K562 (cell line): ENCODE data around the gene MARCHF3. TPM values are rescaled to one million over a fixed set of nuclear protein-coding genes. Genes with fewer than 3 reads are reported as not detected.

ENCODE experiments used
- ARHGAP35 ChIP-seq: fragments of 450-650 bp; IDR thresholded peaks from 2 replicates; pipeline ENCODE4 v1.6.1; 2018; ENCODE audit not compliant: partially characterized antibody
- ARID3B ChIP-seq: fragments of 250-450 bp; sonication (Bioruptor Pico); IDR thresholded peaks from 2 replicates; pipeline ENCODE4 v1.4.0; 2020; ENCODE audit warnings: borderline replicate concordance
- ATF4 ChIP-seq: fragments of 450-650 bp; formaldehyde crosslinking; IDR thresholded peaks from 2 replicates; pipeline ENCODE4 v1.4.0; 2022; ENCODE audit warnings: mild to moderate bottlenecking, moderate library complexity
- FIP1L1 ChIP-seq: fragments of 200-400 bp; formaldehyde crosslinking; IDR thresholded peaks from 2 replicates; pipeline ENCODE4 v1.6.1; 2018; ENCODE audit warnings: mild to moderate bottlenecking, low read depth, low read length; ENCODE audit not compliant: poor library complexity, severe bottlenecking
- GABPB2 ChIP-seq: fragments of 250-450 bp; sonication (Bioruptor Pico); conservative IDR thresholded peaks from 2 replicates; pipeline ENCODE4 v1.5.1; 2021; ENCODE audit warnings: mild to moderate bottlenecking
- KLF6 ChIP-seq: fragments of 250-450 bp; sonication (Bioruptor Pico); IDR thresholded peaks from 2 replicates; pipeline ENCODE4 v1.4.0; 2020; ENCODE audit warnings: mild to moderate bottlenecking, moderate library complexity, borderline replicate concordance
- MED1 ChIP-seq: sonication (generic); formaldehyde crosslinking; IDR thresholded peaks from 2 replicates; pipeline ENCODE4 v1.8.1; 2023; ENCODE audit warnings: missing genetic modification reagents, borderline replicate concordance
- MIER1 ChIP-seq: fragments of 450-650 bp; IDR thresholded peaks from 2 replicates; pipeline ENCODE4 v1.6.1; 2016; ENCODE audit warnings: antibody characterized with exemption, mild to moderate bottlenecking, low read depth
- NCOA4 ChIP-seq: fragments of 450-650 bp; IDR thresholded peaks from 2 replicates; pipeline ENCODE4 v1.6.1; 2018; ENCODE audit warnings: mild to moderate bottlenecking; ENCODE audit not compliant: partially characterized antibody
- RBM22 ChIP-seq: fragments of 200-400 bp; formaldehyde crosslinking; IDR thresholded peaks from 2 replicates; pipeline ENCODE4 v1.6.1; 2018; ENCODE audit warnings: low read length, low read depth; ENCODE audit not compliant: poor library complexity, severe bottlenecking
- SRSF7 ChIP-seq: fragments of 200-400 bp; formaldehyde crosslinking; optimal IDR thresholded peaks from 2 replicates; pipeline ENCODE3; 2017; ENCODE audit warnings: mild to moderate bottlenecking, low read depth, low read length
- TAF7 ChIP-seq: fragments of 450-650 bp; IDR thresholded peaks from 2 replicates; pipeline ENCODE4 v1.6.1; 2016; ENCODE audit warnings: missing genetic modification characterization, missing compliant biosample characterization
- TSC22D4 ChIP-seq: fragments of 450-650 bp; IDR thresholded peaks from 2 replicates; pipeline ENCODE4 v1.6.1; 2016; ENCODE audit warnings: missing genetic modification characterization, missing biosample characterization, control low read depth
- ZBTB34 ChIP-seq: fragments of 250-450 bp; sonication (Bioruptor Pico); IDR thresholded peaks from 2 replicates; pipeline ENCODE4 v1.8.0; 2021; ENCODE audit warnings: mild to moderate bottlenecking, moderate library complexity
- ZFP1 ChIP-seq: fragments of 450-650 bp; formaldehyde crosslinking; IDR thresholded peaks from 2 replicates; pipeline ENCODE4 v1.4.0; 2020; ENCODE audit warnings: mild to moderate bottlenecking, mixed read lengths
- ZNF197 ChIP-seq: fragments of 200-800 bp; sonication (Bioruptor generic); IDR thresholded peaks from 2 replicates; pipeline ENCODE4 v1.6.1; 2016; ENCODE audit warnings: low read depth, missing genetic modification characterization, missing compliant biosample characterization
- ZNF217 ChIP-seq: sonication (generic); formaldehyde crosslinking; IDR thresholded peaks from 2 replicates; pipeline ENCODE4 v1.8.0; 2022; ENCODE audit warnings: mild to moderate bottlenecking, missing genetic modification reagents
- ZNF280A ChIP-seq: fragments of 450-650 bp; IDR thresholded peaks from 2 replicates; pipeline ENCODE4 v1.6.1; 2018; ENCODE audit warnings: mild to moderate bottlenecking, low read depth; ENCODE audit not compliant: partially characterized antibody
- ZNF518B ChIP-seq: fragments of 250-450 bp; sonication (Bioruptor Pico); IDR thresholded peaks from 2 replicates; pipeline ENCODE4 v1.5.0; 2021; ENCODE audit warnings: mild to moderate bottlenecking, moderate library complexity
- polyA plus RNA-seq, 8 experiments: library from polyadenylated mRNA; depleted of rRNA in 4 of 8; stranded (reverse) in 5 of 8; unstranded in 3 of 8; fragments of >200 nt; fragmentation: Nextera tagmentation in 2 of 8; fragmentation: Illumina TruSeq in 1 of 8; extraction: Ambion mirVana in 2 of 8; extraction: Trizol in 1 of 8; gene quantifications; 2 replicates each; pipeline versions ENCODE4 v1.2.1 to v1.2.3, GENCODE V29; 2011 to 2014; ENCODE audit warnings: inconsistent platforms in 1 of 8, missing spikeins in 1 of 8
- total RNA-seq, 7 experiments: library from RNA; depleted of rRNA in 6 of 7; stranded (reverse); fragments of >200 nt in 6 of 7; fragmentation: Illumina TruSeq in 2 of 7; extraction: Trizol in 2 of 7; gene quantifications; 2 replicates each; pipeline versions ENCODE4 v1.2.1 to v1.2.3, GENCODE V29; 2011 to 2021; ENCODE audit warnings: low replicate concordance in 1 of 7

The MARCHF3 gene
- total and polyA plus RNA-seq, 9 of the 15 experiments (the other 6 are each of a cell fraction or from before 2014, with no cell fraction given), result 5.6 to 37.4 (median 16.5) TPM

GRCh38 chr5:126971455-126972031, 58.8 kb downstream of the MARCHF3 start (continued):
- no peak for TF ChIP-seq ARID3B (CRISPR knock-in tag)
- TF ChIP-seq TSC22D4 (tag), result no peak
- TF ChIP-seq ZFP1 (CRISPR knock-in tag), result no peak
- no peak for TF ChIP-seq ZNF217 (CRISPR knock-in tag)
- no peak for TF ChIP-seq ATF4 (CRISPR knock-in tag)
- no peak for TF ChIP-seq RBM22
- no peak for TF ChIP-seq ZNF518B
- no peak for TF ChIP-seq GABPB2 (CRISPR knock-in tag)
- no peak for TF ChIP-seq ARHGAP35
- no peak for TF ChIP-seq TAF7
- no peak for TF ChIP-seq MIER1
- TF ChIP-seq ZBTB34, result no peak
- TF ChIP-seq KLF6, result no peak
- TF ChIP-seq FIP1L1, result no peak
- no peak for TF ChIP-seq SRSF7
- no peak for TF ChIP-seq NCOA4
- TF ChIP-seq MED1 (CRISPR knock-in tag), result no peak
- TF ChIP-seq ZNF197 (CRISPR knock-in tag), result peak; percentile 60; the same call in 1 of the 2 replicates
- TF ChIP-seq ZNF280A, result no peak
